Upper lobe of left lung (tissue), 6 donors: ENCODE results near the gene PVALEF. TPM values are rescaled to one million over a fixed set of nuclear protein-coding genes. Genes with fewer than 3 reads are reported as not detected.

ENCODE experiments used
- ATAC-seq, 2 donors: fragments of 200-7000 bp; cut with Tn5 transposase; one replicate each; pipeline ENCODE4 v1.9.1; 2022; ENCODE audit warnings: mild to moderate bottlenecking in 2 of 2, moderate library complexity in 2 of 2; ENCODE audit not compliant: low FRiP score in 2 of 2
- DNase-seq, 2 donors: peaks; one replicate each; pipeline ENCODE4 v3.0.0-alpha.2; 2019 to 2020
- H3K27ac ChIP-seq, 4 donors: fragments of 200-600 bp; sonication (generic); one replicate each; pipeline ENCODE4 v1.5.1; 2016 to 2019
- H3K27me3 ChIP-seq, 4 donors: fragments of 200-600 bp; sonication (generic); one replicate each; pipeline ENCODE4 v1.5.1; 2017 to 2019
- H3K36me3 ChIP-seq, 4 donors: fragments of 200-600 bp; sonication (generic); one replicate each; pipeline ENCODE4 v1.5.1; 2016 to 2019
- H3K4me1 ChIP-seq, 4 donors: fragments of 200-600 bp; sonication (generic); one replicate each; pipeline ENCODE4 v1.5.1; 2018 to 2019
- H3K4me3 ChIP-seq, 4 donors: fragments of 200-600 bp; sonication (generic); one replicate each; pipeline ENCODE4 v1.5.1; 2017 to 2019; ENCODE audit warnings: mild to moderate bottlenecking in 2 of 4, moderate library complexity in 1 of 4
- H3K9me3 ChIP-seq, 4 donors: fragments of 200-600 bp; sonication (generic); one replicate each; pipeline ENCODE4 v1.5.1; 2018 to 2019
- EP300 ChIP-seq, 4 donors: sonication (generic); formaldehyde crosslinking; IDR thresholded peaks; one replicate each; pipeline ENCODE4 v1.5.1; 2017; ENCODE audit warnings: antibody characterized with exemption in 4 of 4, control low read depth in 2 of 4
- POLR2A ChIP-seq, 4 donors: fragments of 450-650 bp; IDR thresholded peaks; one replicate each; pipeline ENCODE4 v1.5.1; 2016 to 2017; ENCODE audit warnings: antibody characterized with exemption in 4 of 4, mild to moderate bottlenecking in 2 of 4
- POLR2AphosphoS5 ChIP-seq, 2 donors: sonication (generic); formaldehyde crosslinking; IDR thresholded peaks; one replicate each; pipeline ENCODE4 v1.5.1; 2017; ENCODE audit warnings: antibody characterized with exemption in 2 of 2
- WGBS, 2 donors: methylation state at CpG; one replicate each; pipeline ENCODE4 v1.1.5; 2017 to 2018; 5-methylcytosine and 5-hydroxymethylcytosine counted together
- total RNA-seq, 6 donors: library from RNA; depleted of rRNA in 4 of 6; stranded (reverse); fragments of >200 nt in 4 of 6; gene quantifications; one replicate each; pipeline versions ENCODE4 v1.1.0 to v1.2.1, GENCODE V29; 2016 to 2021
- TF ChIP-seq, protein P1 (sequence below), 6 experiments: fragments of 450-650 bp in 4 of 6; fragments of 200-600 bp in 2 of 6; sonication (generic) in 2 of 6; IDR thresholded peaks; one replicate each; pipeline ENCODE4 v1.5.1; 2016 to 2019; ENCODE audit warnings: antibody characterized with exemption in 6 of 6
- donor health status: DM: no; HTN: no; CAD: no; lungs with moderate emphysema.
- donor health status: DM: no; HTN: yes; CAD: no; lungs with severe emphysema.

Gene PVALEF
- total RNA-seq, 6 donors from 2014 or later = not detected

DNA sequence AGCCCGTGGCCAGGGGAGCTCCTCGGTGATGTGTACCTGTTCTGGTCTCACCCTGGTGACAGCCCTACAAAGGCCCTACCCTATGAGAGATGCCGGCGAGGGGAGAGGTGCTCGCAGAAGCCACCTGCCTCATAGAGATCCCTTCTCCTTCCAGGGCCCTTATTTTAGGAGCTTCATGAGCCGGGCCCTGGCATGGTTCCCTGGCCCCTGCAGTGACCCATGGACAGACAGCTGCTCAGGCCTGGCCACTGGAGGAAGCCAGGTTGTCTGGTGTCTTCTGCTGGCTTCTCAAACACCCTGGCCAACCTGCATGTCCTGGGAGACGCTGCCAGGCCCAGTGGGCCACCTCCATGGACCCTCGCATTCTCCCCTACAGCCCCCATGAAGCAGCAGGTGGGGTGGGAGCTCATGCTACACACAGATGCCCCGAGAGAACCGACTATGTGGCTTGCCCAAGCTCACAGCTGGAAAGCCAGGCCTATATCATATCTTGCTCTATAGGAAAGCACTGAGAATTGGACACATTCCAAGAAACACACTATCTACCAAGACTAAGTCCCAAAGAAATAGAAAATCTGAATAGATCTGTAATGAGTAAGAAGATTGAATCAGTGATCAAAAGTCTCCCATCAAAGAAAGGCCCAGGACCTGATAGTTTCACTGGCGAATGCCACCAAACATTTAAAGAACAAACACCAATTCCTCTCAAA lies 7.9 kb downstream of the PVALEF start:
- no peaks in the 10 kb centered on the region for H3K36me3 ChIP-seq
- no peak overlapping the region for H3K4me3 ChIP-seq
- TF ChIP-seq EP300 (IDR thresholded peaks at IDR 0.05) = no peak
- TF ChIP-seq POLR2A (IDR thresholded peaks at IDR 0.05) = no peak
- no peak for TF ChIP-seq POLR2AphosphoS5 (IDR thresholded peaks at IDR 0.05)
- TF ChIP-seq, protein P1, sequence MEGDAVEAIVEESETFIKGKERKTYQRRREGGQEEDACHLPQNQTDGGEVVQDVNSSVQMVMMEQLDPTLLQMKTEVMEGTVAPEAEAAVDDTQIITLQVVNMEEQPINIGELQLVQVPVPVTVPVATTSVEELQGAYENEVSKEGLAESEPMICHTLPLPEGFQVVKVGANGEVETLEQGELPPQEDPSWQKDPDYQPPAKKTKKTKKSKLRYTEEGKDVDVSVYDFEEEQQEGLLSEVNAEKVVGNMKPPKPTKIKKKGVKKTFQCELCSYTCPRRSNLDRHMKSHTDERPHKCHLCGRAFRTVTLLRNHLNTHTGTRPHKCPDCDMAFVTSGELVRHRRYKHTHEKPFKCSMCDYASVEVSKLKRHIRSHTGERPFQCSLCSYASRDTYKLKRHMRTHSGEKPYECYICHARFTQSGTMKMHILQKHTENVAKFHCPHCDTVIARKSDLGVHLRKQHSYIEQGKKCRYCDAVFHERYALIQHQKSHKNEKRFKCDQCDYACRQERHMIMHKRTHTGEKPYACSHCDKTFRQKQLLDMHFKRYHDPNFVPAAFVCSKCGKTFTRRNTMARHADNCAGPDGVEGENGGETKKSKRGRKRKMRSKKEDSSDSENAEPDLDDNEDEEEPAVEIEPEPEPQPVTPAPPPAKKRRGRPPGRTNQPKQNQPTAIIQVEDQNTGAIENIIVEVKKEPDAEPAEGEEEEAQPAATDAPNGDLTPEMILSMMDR (IDR thresholded peaks at IDR 0.05) = no peak
- H3K9me3 ChIP-seq = peaks cover 0 to 4% (median 0%) of the 10 kb centered on the region in 4 donors
- ATAC-seq (no peak), DNase-seq (no peak)
- H3K4me1 ChIP-seq = peaks cover 0 to 13% (median 5%) of the 10 kb centered on the region in 4 donors
- no peaks in the 10 kb centered on the region for H3K27me3 ChIP-seq
- no peak overlapping the region for H3K27ac ChIP-seq
- 90 to 91% methylated on average over 5 to 11 of the region's 11 CpGs for WGBS, 2 donors

GRCh38 chr17:81173762-81174155 lies 8.5 kb downstream of the PVALEF start:
- 78 to 81% methylated on average over 1 of the region's 1 CpG for WGBS, 2 donors
- Histone ChIP-seq H3K4me1 (peaks cover 0 to 13% (median 5%) of the 10 kb centered on the region in 4 donors), H3K27ac (no peak overlapping the region), H3K36me3 (no peaks in the 10 kb centered on the region), H3K27me3 (no peaks in the 10 kb centered on the region), H3K9me3 (peaks cover 0 to 4% (median 0%) of the 10 kb centered on the region in 4 donors), H3K4me3 (no peak overlapping the region)
- DNase-seq (no peak), ATAC-seq (no peak)
- TF ChIP-seq, protein P1 (IDR thresholded peaks at IDR 0.05) = no peak
- TF ChIP-seq EP300 (IDR thresholded peaks at IDR 0.05) = no peak

GRCh38 chr17:81176666-81177065 lies 11.4 kb downstream of the PVALEF start:
- no peak for TF ChIP-seq POLR2A (IDR thresholded peaks at IDR 0.05)
- TF ChIP-seq, protein P1 (IDR thresholded peaks at IDR 0.05) = peak in 1 of 6 experiments; percentile 16
- 85 to 94% methylated on average over 7 of the region's 7 CpGs for WGBS, 2 donors
- no peaks in the 10 kb centered on the region for H3K27me3 ChIP-seq
- ATAC-seq = no peak
- peaks cover 0 to 10% (median 4%) of the 10 kb centered on the region in 4 donors for H3K4me1 ChIP-seq
- peaks cover 0 to 4% (median 0%) of the 10 kb centered on the region in 4 donors for H3K9me3 ChIP-seq
- no peak overlapping the region for H3K4me3 ChIP-seq
- no peaks in the 10 kb centered on the region for H3K36me3 ChIP-seq
- no peak overlapping the region for H3K27ac ChIP-seq
- DNase-seq = no peak

DNA sequence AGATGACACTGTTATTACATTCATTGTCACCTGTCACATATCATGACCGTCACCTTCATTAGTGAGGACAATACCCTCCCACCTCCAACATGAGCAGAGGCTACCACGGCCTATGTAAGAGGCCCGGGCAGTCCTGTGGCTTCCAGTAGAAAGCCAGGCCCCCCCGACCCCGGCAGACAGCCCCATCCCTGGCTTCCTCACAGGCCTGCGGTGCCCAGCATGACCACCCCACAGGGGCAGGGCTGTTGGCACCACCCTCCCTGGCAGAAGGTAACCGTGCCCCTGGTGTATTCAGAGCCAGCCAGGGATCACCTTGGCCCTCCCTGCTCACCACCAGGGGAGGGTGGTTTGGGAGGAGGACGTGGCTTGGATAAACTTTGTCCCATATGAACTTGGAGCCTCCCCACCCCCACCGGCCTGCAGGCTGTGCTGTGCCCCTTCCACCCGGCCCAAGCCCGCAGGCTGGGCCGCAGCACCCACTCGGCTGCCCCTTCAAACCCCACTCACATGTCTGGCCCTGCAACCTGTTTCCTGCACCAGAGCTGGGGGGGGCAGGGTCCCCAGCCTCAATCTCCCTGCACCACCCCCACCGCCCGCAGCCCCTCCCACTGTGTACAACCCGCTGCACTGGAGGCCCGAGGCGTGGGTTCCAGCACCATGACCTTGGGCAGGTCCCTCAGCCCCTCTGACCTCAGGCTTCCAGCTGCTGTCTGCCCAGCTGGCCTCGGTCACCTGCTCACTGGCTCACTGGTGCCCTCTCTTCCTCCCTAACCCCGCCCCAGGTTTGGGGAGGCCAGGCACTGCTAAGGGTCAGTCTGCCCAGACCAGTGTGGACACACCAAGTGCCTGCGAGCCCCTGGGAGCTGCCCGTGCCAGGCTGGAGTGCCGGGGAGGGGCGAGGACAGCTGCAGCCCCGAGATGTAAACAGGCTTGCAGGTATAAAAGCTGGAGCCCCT lies 13.1 kb downstream of the PVALEF start:
- no peaks in the 10 kb centered on the region for H3K27me3 ChIP-seq
- H3K36me3 ChIP-seq = no peaks in the 10 kb centered on the region
- no peak for ATAC-seq
- H3K9me3 ChIP-seq = peaks cover 0 to 4% (median 0%) of the 10 kb centered on the region in 4 donors
- H3K27ac ChIP-seq = no peak overlapping the region
- TF ChIP-seq, protein P1 (IDR thresholded peaks at IDR 0.05) = no peak
- TF ChIP-seq POLR2AphosphoS5 (IDR thresholded peaks at IDR 0.05) (no peak), EP300 (IDR thresholded peaks at IDR 0.05) (no peak), POLR2A (IDR thresholded peaks at IDR 0.05) (no peak)
- H3K4me3 ChIP-seq = no peak overlapping the region
- DNase-seq = peak in 1 of 2 donors; percentile 65
- 88 to 100% methylated on average over 4 to 25 of the region's 25 CpGs for WGBS, 2 donors
- no peaks in the 10 kb centered on the region for H3K4me1 ChIP-seq
